HEK293 (cell line): ENCODE measurements around the gene LMO7.

Experiments
- ZNF24 ChIP-seq: fragments of 450-650 bp; formaldehyde crosslinking; IDR thresholded peaks from 2 replicates; pipeline ENCODE4 v1.5.1; 2016; ENCODE audit warnings: missing biosample characterization, missing genetic modification characterization
- ZNF549 ChIP-seq: fragments of 450-650 bp; IDR thresholded peaks from 2 replicates; pipeline ENCODE4 v1.5.1; 2018; ENCODE audit warnings: missing biosample characterization, missing genetic modification characterization, mild to moderate bottlenecking, inconsistent platforms, moderate library complexity
- TF ChIP-seq, protein P1 (sequence below): fragments of 450-650 bp; formaldehyde crosslinking; IDR thresholded peaks from 2 replicates; pipeline ENCODE4 v1.5.1; 2016; ENCODE audit warnings: missing biosample characterization, missing genetic modification characterization
- TF ChIP-seq, protein P2 (sequence below): fragments of 450-650 bp; formaldehyde crosslinking; IDR thresholded peaks from 2 replicates; pipeline ENCODE4 v1.5.1; 2016; ENCODE audit warnings: missing biosample characterization, missing genetic modification characterization, low read depth

DNA sequence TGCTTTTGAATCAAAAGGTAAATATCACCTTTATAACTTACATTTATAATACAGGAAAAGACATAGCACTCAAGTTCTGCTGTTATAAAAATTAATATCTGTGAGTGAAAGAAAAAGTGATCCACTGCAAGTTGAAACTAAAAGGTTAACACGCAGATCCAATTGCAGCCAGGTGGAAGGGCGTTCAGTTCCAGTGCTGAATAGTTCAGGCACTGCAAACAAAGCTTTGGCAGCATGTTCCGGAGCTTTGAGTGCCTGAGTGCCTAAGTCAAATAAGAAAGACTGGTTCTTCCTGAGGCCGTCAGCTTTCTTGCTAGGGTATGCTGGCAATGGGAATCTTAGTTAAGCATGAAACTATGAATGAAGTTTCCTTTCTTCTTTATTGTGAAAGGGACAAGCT lies 200.3 kb downstream of the LMO7 start:
- TF ChIP-seq, protein P1, sequence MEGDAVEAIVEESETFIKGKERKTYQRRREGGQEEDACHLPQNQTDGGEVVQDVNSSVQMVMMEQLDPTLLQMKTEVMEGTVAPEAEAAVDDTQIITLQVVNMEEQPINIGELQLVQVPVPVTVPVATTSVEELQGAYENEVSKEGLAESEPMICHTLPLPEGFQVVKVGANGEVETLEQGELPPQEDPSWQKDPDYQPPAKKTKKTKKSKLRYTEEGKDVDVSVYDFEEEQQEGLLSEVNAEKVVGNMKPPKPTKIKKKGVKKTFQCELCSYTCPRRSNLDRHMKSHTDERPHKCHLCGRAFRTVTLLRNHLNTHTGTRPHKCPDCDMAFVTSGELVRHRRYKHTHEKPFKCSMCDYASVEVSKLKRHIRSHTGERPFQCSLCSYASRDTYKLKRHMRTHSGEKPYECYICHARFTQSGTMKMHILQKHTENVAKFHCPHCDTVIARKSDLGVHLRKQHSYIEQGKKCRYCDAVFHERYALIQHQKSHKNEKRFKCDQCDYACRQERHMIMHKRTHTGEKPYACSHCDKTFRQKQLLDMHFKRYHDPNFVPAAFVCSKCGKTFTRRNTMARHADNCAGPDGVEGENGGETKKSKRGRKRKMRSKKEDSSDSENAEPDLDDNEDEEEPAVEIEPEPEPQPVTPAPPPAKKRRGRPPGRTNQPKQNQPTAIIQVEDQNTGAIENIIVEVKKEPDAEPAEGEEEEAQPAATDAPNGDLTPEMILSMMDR (tag by site-specific recombination): no peak
- no peak for TF ChIP-seq ZNF549 (tag by site-specific recombination)
- TF ChIP-seq, protein P2, sequence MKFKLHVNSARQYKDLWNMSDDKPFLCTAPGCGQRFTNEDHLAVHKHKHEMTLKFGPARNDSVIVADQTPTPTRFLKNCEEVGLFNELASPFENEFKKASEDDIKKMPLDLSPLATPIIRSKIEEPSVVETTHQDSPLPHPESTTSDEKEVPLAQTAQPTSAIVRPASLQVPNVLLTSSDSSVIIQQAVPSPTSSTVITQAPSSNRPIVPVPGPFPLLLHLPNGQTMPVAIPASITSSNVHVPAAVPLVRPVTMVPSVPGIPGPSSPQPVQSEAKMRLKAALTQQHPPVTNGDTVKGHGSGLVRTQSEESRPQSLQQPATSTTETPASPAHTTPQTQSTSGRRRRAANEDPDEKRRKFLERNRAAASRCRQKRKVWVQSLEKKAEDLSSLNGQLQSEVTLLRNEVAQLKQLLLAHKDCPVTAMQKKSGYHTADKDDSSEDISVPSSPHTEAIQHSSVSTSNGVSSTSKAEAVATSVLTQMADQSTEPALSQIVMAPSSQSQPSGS (tag by site-specific recombination): no peak
- TF ChIP-seq ZNF24 (tag by site-specific recombination): no peak
